Parathyroid adenoma (tissue), 2 donors: Measurements from ENCODE around the gene JPH2.
A peak's percentile ranks its signal among the peaks of the same experiment; 100 is the strongest.

ENCODE experiments used
- H2AFZ ChIP-seq: fragments of 300-600 bp; sonication (generic); one replicate; pipeline ENCODE4 v1.7.0; 2017; ENCODE audit warnings: antibody characterized with exemption, mild to moderate bottlenecking
- H3K27ac ChIP-seq: fragments of 300-600 bp; sonication (generic); one replicate; pipeline ENCODE4 v1.7.0; 2017
- H3K27me3 ChIP-seq: fragments of 300-600 bp; sonication (generic); one replicate; pipeline ENCODE4 v1.7.0; 2017; ENCODE audit warnings: low read length; ENCODE audit not compliant: control insufficient read depth, insufficient read depth
- H3K36me3 ChIP-seq: fragments of 300-600 bp; sonication (generic); one replicate; pipeline ENCODE4 v1.7.0; 2017; ENCODE audit warnings: low read length; ENCODE audit not compliant: control insufficient read depth, insufficient read depth
- H3K4me1 ChIP-seq: fragments of 300-600 bp; sonication (generic); one replicate; pipeline ENCODE4 v1.7.0; 2017; ENCODE audit warnings: control low read depth
- H3K4me2 ChIP-seq: fragments of 300-600 bp; sonication (generic); one replicate; pipeline ENCODE4 v1.7.0; 2017; ENCODE audit warnings: low read length
- H3K4me3 ChIP-seq: fragments of 300-600 bp; sonication (generic); one replicate; pipeline ENCODE4 v1.7.0; 2017; ENCODE audit warnings: low read depth, low read length
- H3K79me2 ChIP-seq: fragments of 300-600 bp; sonication (generic); one replicate; pipeline ENCODE4 v1.7.0; 2017; ENCODE audit warnings: control low read depth
- H3K9ac ChIP-seq: fragments of 300-600 bp; sonication (generic); one replicate; pipeline ENCODE4 v1.7.0; 2017; ENCODE audit warnings: mild to moderate bottlenecking
- H3K9me3 ChIP-seq: fragments of 300-600 bp; sonication (generic); one replicate; pipeline ENCODE4 v1.7.0; 2017; ENCODE audit warnings: low read length; ENCODE audit not compliant: control insufficient read depth
- CTCF ChIP-seq: fragments of 300-600 bp; sonication (generic); IDR thresholded peaks from one replicate; pipeline ENCODE4 v1.7.0; 2017; ENCODE audit warnings: antibody characterized with exemption, mild to moderate bottlenecking
- donor health status: primary hyperparathyroidism.

The JPH2 gene

GRCh38 chr20:44231713-44232468, 44.9 kb upstream of the JPH2 start:
- H3K4me2 ChIP-seq: no peak overlapping the region
- H3K9ac ChIP-seq: no peak overlapping the region
- no peak overlapping the region for H3K4me3 ChIP-seq
- H3K4me1 ChIP-seq: no peaks in the 10 kb centered on the region
- no peaks in the 10 kb centered on the region for H3K79me2 ChIP-seq
- H2AFZ ChIP-seq: no peak overlapping the region
- no peaks in the 10 kb centered on the region for H3K27me3 ChIP-seq
- H3K36me3 ChIP-seq: no peaks in the 10 kb centered on the region
- no peak overlapping the region for H3K27ac ChIP-seq
- TF ChIP-seq CTCF: peak; percentile 23
- no peaks in the 10 kb centered on the region for H3K9me3 ChIP-seq

GRCh38 chr20:44231193-44231592, 44.2 kb upstream of the JPH2 start:
- H3K9ac ChIP-seq: no peak overlapping the region

GRCh38 chr20:44228465-44229258, 41.7 kb upstream of the JPH2 start:
- H2AFZ ChIP-seq: no peak overlapping the region
- no peak overlapping the region for H3K27ac ChIP-seq
- H3K9me3 ChIP-seq: no peaks in the 10 kb centered on the region
- H3K27me3 ChIP-seq: no peaks in the 10 kb centered on the region
- TF ChIP-seq CTCF: no peak
- H3K4me3 ChIP-seq: no peak overlapping the region
- no peaks in the 10 kb centered on the region for H3K36me3 ChIP-seq
- H3K4me2 ChIP-seq: no peak overlapping the region
- H3K9ac ChIP-seq: no peak overlapping the region
- H3K4me1 ChIP-seq: no peaks in the 10 kb centered on the region
- H3K79me2 ChIP-seq: no peaks in the 10 kb centered on the region

More at GRCh38 chr20:44231193-44231592, 44.2 kb upstream of the JPH2 start:
- H3K79me2 ChIP-seq: no peaks in the 10 kb centered on the region
- no peak overlapping the region for H2AFZ ChIP-seq
- H3K4me1 ChIP-seq: no peaks in the 10 kb centered on the region
- no peaks in the 10 kb centered on the region for H3K36me3 ChIP-seq
- no peak overlapping the region for H3K27ac ChIP-seq
- H3K9me3 ChIP-seq: no peaks in the 10 kb centered on the region
- H3K4me2 ChIP-seq: no peak overlapping the region
- TF ChIP-seq CTCF: no peak
- no peaks in the 10 kb centered on the region for H3K27me3 ChIP-seq
- no peak overlapping the region for H3K4me3 ChIP-seq

- Histone ChIP-seq H3K9ac (no peak overlapping the region), H2AFZ (no peak overlapping the region), H3K4me1 (no peaks in the 10 kb centered on the region), H3K4me3 (no peak overlapping the region), H3K27ac (no peak overlapping the region), H3K27me3 (no peaks in the 10 kb centered on the region), H3K36me3 (no peaks in the 10 kb centered on the region), H3K9me3 (no peaks in the 10 kb centered on the region), H3K79me2 (no peaks in the 10 kb centered on the region), H3K4me2 (no peak overlapping the region)
- no peak for TF ChIP-seq CTCF
Measured at GRCh38 chr20:44224637-44225036, 37.6 kb upstream of the JPH2 start.
